GM21515 (cell line): ENCODE data around the gene NEK10.
"Not testable (repeated sequence)": the region's sequence is repeated elsewhere in the genome, so short reads cannot be mapped to it uniquely, and the experiment has no call there.

Experiments
- ATAC-seq: cut with Tn5 transposase; IDR thresholded peaks from one replicate; pipeline ENCODE4 v1.9.1; 2021; ENCODE audit not compliant: unreplicated experiment

NEK10 gene

GRCh38 chr3:27354588-27355203, 14.5 kb downstream of the NEK10 start:
- ATAC-seq, result no peak

- no peak for ATAC-seq
Observed at GRCh38 chr3:27354161-27354560, 15.0 kb downstream of the NEK10 start.

GRCh38 chr3:27353221-27353620, 16.0 kb downstream of the NEK10 start:
- no peak for ATAC-seq

GRCh38 chr3:27352047-27352446, 17.1 kb downstream of the NEK10 start:
- no peak for ATAC-seq

- ATAC-seq, result peak; percentile 81
Observed at GRCh38 chr3:27349832-27350231, 19.4 kb downstream of the NEK10 start.

- no peak for ATAC-seq
Observed at GRCh38 chr3:27345959-27346865, 23.0 kb downstream of the NEK10 start.

- ATAC-seq, result no peak
Observed at GRCh38 chr3:27345493-27345892, 23.7 kb downstream of the NEK10 start.

- no peak for ATAC-seq
Observed at GRCh38 chr3:27345045-27345444, 24.1 kb downstream of the NEK10 start.

- ATAC-seq, result no peak
Observed at GRCh38 chr3:27344192-27344591, 25.0 kb downstream of the NEK10 start.

GRCh38 chr3:27342267-27342666, 26.9 kb downstream of the NEK10 start:
- ATAC-seq, result no peak

- ATAC-seq, result peak; percentile 83
Observed at GRCh38 chr3:27340534-27340933, 28.6 kb downstream of the NEK10 start.

GRCh38 chr3:27335571-27335970, 33.6 kb downstream of the NEK10 start:
- no peak for ATAC-seq

- no peak for ATAC-seq
Observed at GRCh38 chr3:27333843-27334242, 35.3 kb downstream of the NEK10 start.

GRCh38 chr3:27328982-27329762, 40.0 kb downstream of the NEK10 start:
- not testable (repeated sequence) for ATAC-seq

- ATAC-seq, result no peak
Observed at GRCh38 chr3:27326629-27327545, 42.3 kb downstream of the NEK10 start.

- no peak for ATAC-seq
Observed at GRCh38 chr3:27326202-27326601, 43.0 kb downstream of the NEK10 start.

GRCh38 chr3:27325419-27325818, 43.8 kb downstream of the NEK10 start:
- ATAC-seq, result no peak

GRCh38 chr3:27324686-27325085, 44.5 kb downstream of the NEK10 start:
- ATAC-seq, result no peak

- no peak for ATAC-seq
Observed at GRCh38 chr3:27323087-27323570, 46.1 kb downstream of the NEK10 start.

GRCh38 chr3:27322634-27323033, 46.5 kb downstream of the NEK10 start:
- ATAC-seq, result no peak
